Activated T-helper 1 cell treated with anti-CD3 and anti-CD28 coated beads, Interleukin-2, amount 50 U/mL, for 16 hours (primary cell): ENCODE measurements around the gene ESPNL.

Experiments used
- DNase-seq, 2 donors: peaks; one replicate each; pipeline ENCODE4 v3.0.0-alpha.2; 2020; ENCODE audit warnings: low read depth in 1 of 2, low spot score in 1 of 2

The ESPNL gene

DNA sequence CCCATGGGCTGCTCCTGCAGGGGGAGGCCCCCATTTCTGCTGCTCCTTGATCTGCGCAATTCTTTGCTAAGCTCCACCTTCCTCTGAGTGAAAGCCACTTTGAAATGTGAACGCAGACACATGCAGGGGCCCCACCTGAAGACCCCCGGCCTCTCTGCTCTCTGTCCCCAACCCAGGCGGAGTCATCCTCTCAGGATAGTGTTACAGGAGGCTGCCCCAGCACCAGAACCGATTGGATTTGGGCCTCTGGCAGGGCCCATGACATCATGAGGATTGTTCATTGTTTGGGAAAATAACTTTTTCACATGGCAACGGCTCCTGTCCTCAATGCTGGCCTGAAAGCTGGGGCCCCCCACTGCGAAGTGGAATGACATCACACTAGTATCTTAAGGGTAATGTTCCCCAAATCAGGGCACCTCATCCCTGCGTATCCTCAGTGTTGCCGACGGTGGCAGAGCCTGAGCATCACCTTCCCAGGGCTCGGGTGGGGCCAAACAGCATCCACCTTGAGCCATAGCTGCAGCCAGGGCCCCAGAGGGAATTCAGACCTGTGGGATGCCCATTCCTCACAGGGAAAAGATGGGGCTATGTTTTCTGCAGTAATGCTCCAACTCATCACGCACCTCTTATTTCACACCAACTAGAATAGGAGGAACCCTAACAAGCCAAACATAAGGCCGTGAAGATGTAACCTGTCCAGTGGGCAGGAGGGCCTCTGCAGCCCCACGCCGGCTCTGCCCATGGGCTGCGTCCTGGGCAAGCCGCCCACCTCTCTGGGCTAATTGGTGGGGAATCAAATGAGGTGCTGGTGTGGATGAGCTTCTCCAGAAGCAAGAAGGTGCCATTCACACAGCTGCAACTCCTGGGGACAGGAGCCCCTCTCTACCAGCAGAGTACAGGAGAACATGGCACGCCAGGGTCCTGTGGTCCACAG, 55.9 kb downstream of the ESPNL start:
- no peak for DNase-seq

- DNase-seq, result no peak
These were observed 57.4 kb downstream of the ESPNL start for GRCh38 chr2:238157506-238158017.

GRCh38 chr2:238158018-238158508, 57.9 kb downstream of the ESPNL start:
- no peak for DNase-seq

- DNase-seq, result no peak
These were observed 58.5 kb downstream of the ESPNL start, which contains the start of gene ERFE for GRCh38 chr2:238158509-238159070. Gene ERFE, plus strand, starts transcription at chr2:238158970. Its CDS starts 38 bp downstream, at chr2:238159008.

GRCh38 chr2:238159071-238159539, 59.0 kb downstream of the ESPNL start:
- DNase-seq, result no peak

GRCh38 chr2:238159661-238160205, 59.6 kb downstream of the ESPNL start:
- no peak for DNase-seq

DNA sequence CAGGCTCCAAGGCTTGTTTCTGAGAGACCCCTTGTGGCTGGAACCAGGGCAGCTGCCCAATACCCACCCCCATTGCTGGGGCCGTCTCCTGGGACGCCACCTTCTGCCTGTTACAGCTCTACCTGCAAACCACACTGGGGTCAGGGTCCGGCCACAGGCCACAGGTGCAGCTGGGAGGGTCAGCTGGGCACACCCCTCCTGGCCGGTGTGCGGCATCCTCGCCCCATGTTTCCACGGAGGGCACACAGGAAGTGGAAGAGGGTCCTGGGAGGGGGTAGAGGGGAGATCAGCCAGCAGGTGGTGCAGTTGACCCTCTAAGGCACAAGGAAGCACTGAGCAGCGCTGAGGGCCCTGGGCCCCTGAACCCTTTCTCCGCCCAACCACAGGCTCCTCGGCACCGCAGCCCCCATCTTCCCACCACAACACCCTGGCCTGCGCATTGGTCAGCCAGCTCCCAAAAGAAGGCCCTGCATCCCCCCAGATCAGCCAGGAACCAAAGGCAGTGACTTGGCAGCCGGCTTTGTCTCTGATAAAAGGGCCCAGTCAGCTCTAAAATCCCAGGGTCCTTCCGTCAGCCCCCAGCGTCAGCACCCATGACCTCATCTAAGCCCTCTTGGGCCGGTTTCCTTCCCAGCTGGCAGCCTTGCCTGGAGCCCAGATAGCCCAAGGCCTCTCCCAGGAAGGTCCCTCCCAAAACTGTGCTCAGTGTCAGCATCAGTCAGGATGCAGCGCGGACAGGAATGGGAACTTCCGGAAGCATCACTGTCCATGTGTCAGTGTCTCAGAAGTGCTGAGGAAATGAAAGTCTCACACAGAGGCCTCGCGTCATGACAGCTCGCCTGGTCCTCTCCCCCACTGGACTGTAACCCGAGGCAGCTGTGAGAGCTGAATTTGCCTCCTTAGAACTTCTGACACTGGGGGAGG, 60.3 kb downstream of the ESPNL start:
- no peak for DNase-seq

DNA sequence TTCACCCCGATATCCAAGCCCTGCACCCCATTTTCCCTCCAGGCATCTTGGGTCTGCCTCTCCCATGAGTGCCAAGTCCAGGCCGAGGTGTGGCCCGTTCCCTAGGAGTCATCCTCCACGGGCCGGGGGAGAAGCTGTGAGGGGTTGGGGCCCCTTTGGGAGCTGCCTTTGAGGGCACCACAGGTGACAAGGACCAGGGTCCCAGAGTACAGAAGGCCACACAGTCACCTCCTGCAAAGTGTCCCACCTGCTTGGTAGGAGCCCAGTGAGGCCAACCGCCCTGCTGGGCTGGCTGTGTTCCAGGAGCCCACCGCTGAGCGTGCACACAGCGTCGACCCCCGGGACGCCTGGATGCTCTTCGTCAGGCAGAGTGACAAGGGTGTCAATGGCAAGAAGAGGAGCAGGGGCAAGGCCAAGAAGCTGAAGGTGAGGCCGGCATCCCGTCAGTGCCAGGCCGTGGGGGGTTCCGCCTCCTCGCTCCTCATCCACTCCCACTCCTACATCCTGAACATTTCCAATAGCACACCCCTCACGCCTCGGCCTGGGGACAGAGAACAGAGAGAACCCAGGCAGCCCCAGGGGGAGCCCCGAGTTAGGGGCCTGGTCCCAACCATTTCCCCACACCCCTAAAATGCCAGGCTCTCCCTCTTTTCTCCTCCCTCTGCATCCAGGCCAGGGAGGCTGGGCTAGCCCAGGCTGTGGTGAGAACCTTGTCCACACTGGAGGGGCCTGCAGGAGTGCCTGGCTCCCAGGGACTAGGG, 61.3 kb downstream of the ESPNL start:
- no peak for DNase-seq

- DNase-seq, result no peak
These were observed 62.2 kb downstream of the ESPNL start for GRCh38 chr2:238162251-238162845.

- no peak for DNase-seq
These were observed 62.8 kb downstream of the ESPNL start for GRCh38 chr2:238162846-238163441.

DNA sequence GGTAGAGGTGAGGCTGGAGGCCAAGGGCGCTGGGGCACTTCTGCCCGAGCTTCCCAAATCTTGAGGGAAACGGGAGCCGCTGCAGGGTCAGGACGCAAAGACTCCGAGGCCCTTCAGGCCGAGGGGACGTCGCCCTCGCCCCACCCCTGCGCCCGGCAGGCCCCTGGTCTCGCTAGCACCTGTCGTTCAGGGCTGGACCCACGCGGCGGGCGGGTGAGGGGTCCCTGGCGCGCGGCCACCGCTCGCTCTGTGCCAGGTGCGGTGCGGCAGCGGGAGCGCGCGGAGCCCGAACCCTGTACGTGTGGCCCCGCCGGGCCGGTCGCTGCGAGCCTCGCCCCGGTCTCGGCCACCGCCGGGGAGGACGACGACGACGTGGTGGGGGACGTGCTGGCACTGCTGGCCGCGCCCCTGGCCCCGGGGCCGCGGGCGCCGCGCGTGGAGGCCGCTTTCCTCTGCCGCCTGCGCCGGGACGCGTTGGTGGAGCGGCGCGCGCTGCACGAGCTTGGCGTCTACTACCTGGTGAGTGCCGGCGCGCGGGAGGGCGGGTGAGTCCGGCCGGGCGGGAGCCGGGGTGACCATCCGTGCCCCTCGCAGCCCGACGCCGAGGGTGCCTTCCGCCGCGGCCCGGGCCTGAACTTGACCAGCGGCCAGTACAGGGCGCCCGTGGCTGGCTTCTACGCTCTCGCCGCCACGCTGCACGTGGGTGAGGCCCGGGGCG, 63.5 kb downstream of the ESPNL start:
- no peak for DNase-seq

DNA sequence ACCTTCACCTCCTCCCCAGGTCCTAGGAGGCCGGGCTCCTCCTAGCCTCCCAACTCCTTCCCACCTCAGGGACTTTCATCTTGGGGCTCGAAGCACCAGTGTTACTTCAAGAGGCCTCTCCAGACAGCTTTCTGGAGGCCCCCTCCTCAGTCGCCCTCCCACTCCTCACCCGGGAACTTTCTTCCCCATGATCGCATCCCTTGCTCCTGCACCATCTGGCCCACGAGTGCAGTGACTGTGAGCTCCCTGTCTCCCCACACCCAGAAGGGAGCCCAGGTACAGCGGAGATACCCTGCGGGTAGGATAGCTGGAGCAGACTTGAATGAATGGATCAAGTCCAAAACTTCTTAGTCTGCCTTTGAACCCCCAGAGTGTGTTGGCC, 64.8 kb downstream of the ESPNL start:
- no peak for DNase-seq

DNA sequence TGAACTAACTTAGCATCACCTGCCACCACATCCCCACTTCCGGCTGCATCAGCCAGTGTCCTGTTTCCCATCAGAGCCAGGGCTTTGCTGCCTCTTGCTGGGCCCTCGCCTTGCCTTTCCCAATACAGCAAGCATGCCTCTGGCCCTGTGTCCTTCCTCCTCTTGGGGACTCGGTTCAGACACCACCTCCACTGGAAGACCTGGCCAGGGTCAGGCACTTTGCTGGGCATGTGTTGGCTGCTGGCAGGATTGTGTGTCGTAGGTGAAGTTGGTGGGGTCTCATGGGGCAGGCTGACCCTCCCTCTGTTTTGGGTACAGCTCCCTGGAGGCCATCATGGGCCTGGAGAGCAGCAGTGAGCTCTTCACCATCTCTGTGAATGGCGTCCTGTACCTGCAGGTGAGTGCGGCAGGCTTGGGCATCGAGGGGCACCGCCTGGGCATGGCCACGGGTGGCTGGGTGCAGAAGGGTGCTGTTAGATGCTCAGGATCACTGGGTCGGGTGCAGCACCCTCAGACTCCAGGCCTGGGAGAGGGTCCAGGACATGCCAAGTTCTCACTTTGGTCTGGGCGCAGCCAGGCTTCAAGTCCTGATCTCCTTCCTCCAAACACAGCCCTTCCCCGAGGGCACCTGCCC, 65.3 kb downstream of the ESPNL start:
- DNase-seq, result no peak

- DNase-seq, result no peak
These were observed 66.5 kb downstream of the ESPNL start for GRCh38 chr2:238166391-238167343.

- DNase-seq, result no peak
These were observed 67.2 kb downstream of the ESPNL start for GRCh38 chr2:238167344-238167715.

DNA sequence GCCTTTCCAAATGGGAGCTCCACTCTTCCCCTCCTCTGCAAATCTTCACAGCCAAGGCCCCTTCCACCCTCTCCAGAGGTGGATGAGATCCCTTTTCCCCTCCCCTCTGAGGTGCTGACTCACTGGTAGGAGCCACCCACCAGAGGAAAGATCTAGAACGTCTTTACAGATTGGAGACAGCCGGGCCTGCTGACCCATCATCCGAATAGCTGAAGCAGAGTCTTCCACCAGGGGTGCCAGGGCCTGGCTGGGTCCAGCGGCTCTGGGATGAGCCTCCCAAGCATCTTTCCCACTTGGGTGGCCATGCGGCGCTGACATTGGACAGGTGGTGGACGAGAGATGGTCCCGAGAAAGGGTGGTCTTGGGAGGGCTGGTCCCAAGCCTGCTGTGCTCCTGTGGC, 67.6 kb downstream of the ESPNL start:
- no peak for DNase-seq
